SHP77 (cell line): ENCODE measurements around the gene CNNM2.
"Not testable (repeated sequence)": the region's sequence is repeated elsewhere in the genome, so short reads cannot be mapped to it uniquely, and the experiment has no call there.

Source experiments
- DNase-seq, 2 experiments: peaks; one replicate each; lab custom pipeline; 2025; lab: John Stamatoyannopoulos, UW

CNNM2 gene

DNA sequence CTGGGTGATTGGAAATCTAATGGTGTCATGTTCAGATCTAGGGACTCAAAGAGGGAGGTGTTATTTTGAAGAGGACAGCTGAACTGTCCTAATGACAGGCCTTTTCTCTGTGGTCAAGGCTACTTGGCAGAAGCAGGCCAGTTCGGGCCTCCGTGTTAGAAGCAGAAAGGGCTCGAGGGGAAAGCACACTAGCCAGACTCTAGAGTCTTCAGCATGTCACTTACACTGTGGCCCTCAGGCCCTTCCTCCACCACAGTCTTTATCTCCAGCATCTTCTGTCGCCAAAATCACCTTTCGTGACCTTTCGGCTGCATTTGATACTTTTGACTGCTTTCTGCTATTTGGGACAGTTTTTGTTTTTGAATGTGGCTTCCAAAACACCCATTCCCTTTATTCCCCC, 123.3 kb downstream of the CNNM2 start:
- DNase-seq, result no peak

GRCh38 chr10:103042129-103042528, 124.0 kb downstream of the CNNM2 start:
- peak; percentile 48 to 64 for DNase-seq

- DNase-seq, result no peak
Observed at GRCh38 chr10:103042908-103043307, 124.8 kb downstream of the CNNM2 start.

GRCh38 chr10:103044942-103045489, 126.9 kb downstream of the CNNM2 start:
- DNase-seq, result no peak

DNA sequence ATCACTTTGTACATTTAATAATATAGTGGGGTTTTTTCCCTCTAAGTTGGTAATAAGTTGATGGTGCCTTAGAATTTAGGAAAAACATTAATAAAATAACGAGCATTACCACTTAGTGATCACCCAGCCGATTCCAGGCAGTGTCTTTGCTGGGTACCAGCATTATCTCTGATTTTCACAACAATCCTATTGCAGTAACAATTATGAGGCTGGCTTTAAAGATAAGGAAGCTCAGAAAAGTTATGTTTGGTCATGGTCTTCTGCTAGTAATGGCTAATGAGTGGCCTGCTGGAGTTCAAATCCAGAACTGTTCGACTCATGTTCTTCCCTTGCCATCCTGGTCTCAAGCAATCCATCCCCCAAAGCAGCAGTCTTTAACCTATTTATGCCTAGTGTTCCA, 127.9 kb downstream of the CNNM2 start:
- no peak for DNase-seq

DNA sequence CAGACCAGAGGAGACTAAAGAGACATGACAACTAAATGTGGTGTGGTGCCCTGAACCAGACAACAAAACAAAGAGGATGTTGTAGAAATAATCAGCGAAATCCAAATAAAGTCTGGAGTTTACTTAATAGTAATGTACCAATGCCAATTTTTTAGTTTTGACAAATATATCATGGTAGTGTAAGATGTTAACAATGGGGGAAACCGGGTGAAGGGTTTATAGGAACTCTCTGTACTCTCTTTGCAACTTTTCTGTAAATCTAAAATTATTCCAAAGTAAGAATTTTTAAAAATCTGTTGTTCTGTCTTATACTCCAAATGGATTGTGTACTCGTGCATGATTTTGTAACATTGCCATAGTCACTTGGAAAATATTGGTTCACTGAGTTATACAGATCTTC, 129.3 kb downstream of the CNNM2 start:
- no peak for DNase-seq

GRCh38 chr10:103049237-103049636, 131.1 kb downstream of the CNNM2 start:
- no peak for DNase-seq

- peak; percentile 65 to 83 for DNase-seq
Observed at GRCh38 chr10:103053659-103054581, 135.8 kb downstream of the CNNM2 start.

DNA sequence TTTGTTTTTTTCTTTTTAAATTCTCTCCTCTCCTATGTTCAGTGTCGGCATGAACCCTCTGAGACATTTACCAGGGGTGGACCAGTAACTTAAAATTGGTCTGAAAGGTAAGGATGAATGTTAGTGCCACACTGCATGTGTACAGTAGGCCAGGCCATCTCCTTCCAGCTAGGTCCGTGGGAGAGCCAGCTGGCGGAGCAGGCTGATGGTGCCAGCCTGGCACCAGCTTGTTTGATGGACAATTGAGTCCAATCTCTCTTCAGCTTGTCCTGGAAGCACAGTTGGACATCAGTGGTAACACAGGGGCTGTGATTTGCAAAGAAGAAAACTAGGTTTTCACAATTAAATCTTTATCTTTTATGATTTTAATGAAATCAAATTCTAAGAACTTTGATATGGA, 136.5 kb downstream of the CNNM2 start:
- no peak for DNase-seq

GRCh38 chr10:103055105-103055504, 137.0 kb downstream of the CNNM2 start:
- no peak for DNase-seq

DNA sequence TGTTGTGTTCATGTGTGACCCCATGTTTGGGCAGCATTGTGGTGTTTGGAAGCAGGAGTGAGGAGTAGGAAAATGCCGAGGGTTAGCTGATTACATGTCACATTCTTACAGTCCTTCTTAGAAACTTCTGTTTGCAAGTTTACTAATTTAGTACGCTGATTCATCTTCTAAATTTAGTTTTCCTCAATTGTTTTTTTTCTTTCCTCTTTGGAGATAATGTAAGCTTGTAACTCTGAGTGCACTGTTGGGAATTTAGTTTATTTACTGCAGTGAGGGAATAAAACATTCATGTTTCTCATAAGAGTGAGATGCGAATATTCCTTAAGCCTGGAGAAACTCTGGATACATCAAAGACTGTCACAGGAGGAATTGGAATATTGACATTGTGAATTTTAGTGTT, 139.9 kb downstream of the CNNM2 start:
- no peak for DNase-seq

GRCh38 chr10:103060575-103060974, 142.5 kb downstream of the CNNM2 start:
- no peak for DNase-seq

DNA sequence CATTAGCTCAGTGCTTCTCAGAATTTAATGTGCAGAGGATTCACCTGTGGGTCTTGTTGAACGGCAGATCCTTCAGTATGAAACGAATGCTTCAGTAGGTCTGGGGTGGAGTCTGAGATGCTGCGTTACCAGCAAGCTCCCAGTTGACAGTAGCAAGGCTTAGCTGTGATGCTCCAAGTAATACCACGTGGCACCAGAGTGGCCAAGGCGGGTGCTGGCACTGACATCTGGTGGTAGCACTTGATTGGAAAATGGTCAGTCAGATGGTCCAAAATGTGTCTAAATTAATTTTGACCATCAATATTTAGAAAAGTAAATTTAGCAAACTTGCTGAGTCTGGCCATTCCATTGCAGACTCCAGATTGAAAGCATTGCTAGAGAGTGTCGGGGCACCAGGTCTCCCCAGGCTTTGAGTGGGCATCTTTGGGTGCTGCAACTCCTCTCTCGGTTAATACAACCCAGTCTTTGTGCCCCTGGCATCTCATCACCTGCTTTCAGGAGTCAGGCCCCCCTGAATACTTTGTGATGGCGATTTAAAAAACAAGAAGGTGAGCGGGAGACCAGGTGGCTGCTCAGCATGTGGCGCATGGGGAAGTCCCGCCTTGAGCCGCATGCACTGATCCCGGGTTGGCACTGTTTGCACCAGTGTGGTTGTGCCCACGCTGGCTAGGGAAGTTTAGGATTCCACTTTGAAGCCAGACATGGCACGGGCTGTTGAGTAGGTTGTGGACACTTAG, 144.9 kb downstream of the CNNM2 start:
- DNase-seq, result no peak

DNA sequence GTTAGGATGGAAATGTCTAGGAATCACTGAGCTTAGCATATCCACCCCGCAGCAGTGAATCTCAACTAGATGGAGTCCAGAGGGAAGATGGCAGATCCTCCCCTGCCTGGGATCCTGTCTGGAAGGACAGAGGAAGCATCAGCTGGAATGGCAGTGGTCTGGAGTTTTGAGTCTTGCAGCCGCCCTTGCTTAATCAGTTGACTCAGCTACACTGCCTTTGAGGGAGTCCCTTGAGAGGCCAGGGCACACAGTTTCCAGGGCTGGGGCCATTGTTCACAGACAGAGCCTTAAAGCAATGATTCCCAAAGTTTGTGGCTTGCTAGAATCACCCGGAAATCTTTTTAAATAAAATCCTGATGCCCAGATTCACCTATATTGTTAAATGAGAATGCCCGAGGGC, 146.9 kb downstream of the CNNM2 start:
- no peak for DNase-seq

DNA sequence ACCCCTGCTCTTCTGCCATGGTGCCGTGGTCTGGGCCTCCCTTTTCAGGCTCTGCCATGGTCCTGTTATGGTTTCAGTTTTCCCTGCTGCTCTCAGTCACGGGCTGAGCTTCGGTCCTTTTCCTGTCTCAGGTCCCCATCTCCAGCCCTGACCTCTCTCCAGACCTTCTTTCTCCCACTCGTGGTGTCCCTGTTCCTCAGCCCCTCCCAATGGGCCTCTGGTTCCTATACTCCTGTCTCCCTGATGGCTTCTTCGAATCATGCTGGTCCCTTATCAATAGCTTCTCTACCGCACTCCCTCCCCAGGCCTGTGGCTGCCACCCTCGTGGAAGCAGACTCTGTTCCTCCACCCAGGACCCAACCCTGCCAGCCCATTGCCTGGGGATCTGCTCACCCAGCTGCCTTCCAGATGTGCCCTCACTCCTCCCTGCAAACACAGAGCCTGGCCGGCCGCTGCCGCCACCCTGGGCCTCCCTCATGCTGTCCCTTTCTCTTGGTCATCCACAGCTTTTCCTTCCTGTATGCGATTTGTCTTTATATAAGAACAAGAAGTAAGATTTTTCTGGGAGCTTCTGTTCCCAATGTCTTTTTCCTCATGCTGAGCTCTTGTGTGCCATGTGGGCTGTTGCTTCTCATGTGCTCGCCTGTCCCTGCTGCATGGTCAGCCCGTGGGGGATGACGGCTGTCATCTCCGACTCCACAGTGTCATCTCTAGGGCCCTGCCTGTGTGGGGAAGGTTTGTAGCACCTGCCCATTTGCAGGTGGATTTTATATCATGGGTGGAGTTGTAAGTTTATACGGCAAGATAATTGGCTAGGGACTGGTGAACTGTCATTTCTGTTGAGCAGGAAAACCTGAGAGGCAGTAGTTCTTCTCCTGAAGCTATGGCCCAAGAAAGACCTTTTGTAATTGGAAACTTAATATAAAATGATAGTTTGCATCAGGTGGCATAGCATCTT, 148.3 kb downstream of the CNNM2 start:
- DNase-seq, result no peak

- not testable (repeated sequence) for DNase-seq
Observed at GRCh38 chr10:103067099-103067477, 149.0 kb downstream of the CNNM2 start.

- DNase-seq, result no peak
Observed at GRCh38 chr10:103067484-103067883, 149.4 kb downstream of the CNNM2 start.

GRCh38 chr10:103067956-103068355, 149.9 kb downstream of the CNNM2 start:
- no peak for DNase-seq

GRCh38 chr10:103069453-103070331, 151.6 kb downstream of the CNNM2 start:
- DNase-seq, result peak; percentile 24 to 41

DNA sequence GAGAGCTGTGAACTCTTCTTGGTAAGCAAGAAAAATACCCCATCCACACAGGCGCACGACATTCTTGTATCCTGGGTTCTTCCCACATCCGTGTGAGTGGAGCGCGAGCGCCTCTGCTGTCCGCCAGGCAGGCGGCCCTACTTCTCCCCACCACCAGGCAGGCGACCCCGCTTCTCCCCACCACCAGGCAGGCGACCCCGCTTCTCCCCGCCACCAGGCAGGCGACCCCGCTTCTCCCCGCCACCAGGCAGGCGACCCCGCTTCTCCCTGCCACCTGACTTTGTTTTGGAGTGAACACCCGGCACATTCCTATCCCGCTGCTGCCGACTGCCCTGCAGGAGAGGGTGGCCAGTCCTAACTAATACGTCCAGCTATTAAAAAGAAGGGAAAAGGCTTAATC, 154.2 kb downstream of the CNNM2 start:
- no peak for DNase-seq

GRCh38 chr10:103072891-103073290, 154.8 kb downstream of the CNNM2 start:
- no peak for DNase-seq
